GM18526 (cell line): Measurements from ENCODE around the gene PFKFB3.

ENCODE experiments used
- POLR2A ChIP-seq: IDR thresholded peaks from 3 replicates; pipeline ENCODE4 v1.6.1; 2011; ENCODE audit not compliant: insufficient read length; ENCODE audit errors: extremely low read depth

The PFKFB3 gene

GRCh38 chr10:6223981-6224380 lies 21.2 kb downstream of the PFKFB3 start:
- TF ChIP-seq POLR2A = no peak

- TF ChIP-seq POLR2A = no peak
These were observed 22.0 kb downstream of the PFKFB3 start for GRCh38 chr10:6224781-6225180.

GRCh38 chr10:6225263-6225814 lies 22.6 kb downstream of the PFKFB3 start:
- TF ChIP-seq POLR2A = no peak

- TF ChIP-seq POLR2A = no peak
These were observed 23.5 kb downstream of the PFKFB3 start for GRCh38 chr10:6226216-6226615.

- no peak for TF ChIP-seq POLR2A
These were observed 24.6 kb downstream of the PFKFB3 start for GRCh38 chr10:6227346-6227745.

GRCh38 chr10:6228010-6228511 lies 25.3 kb downstream of the PFKFB3 start:
- no peak for TF ChIP-seq POLR2A

GRCh38 chr10:6228647-6229046 lies 25.9 kb downstream of the PFKFB3 start:
- TF ChIP-seq POLR2A = no peak

GRCh38 chr10:6229290-6229689 lies 26.6 kb downstream of the PFKFB3 start:
- no peak for TF ChIP-seq POLR2A

- TF ChIP-seq POLR2A = no peak
These were observed 27.0 kb downstream of the PFKFB3 start for GRCh38 chr10:6229746-6230145.

- TF ChIP-seq POLR2A = no peak
These were observed 27.6 kb downstream of the PFKFB3 start for GRCh38 chr10:6230315-6230714.

- TF ChIP-seq POLR2A = no peak
These were observed 28.4 kb downstream of the PFKFB3 start for GRCh38 chr10:6231146-6231545.

GRCh38 chr10:6231730-6232129 lies 29.0 kb downstream of the PFKFB3 start:
- no peak for TF ChIP-seq POLR2A

- no peak for TF ChIP-seq POLR2A
These were observed 29.6 kb downstream of the PFKFB3 start for GRCh38 chr10:6232225-6232807.

GRCh38 chr10:6232846-6233724 lies 30.4 kb downstream of the PFKFB3 start:
- no peak for TF ChIP-seq POLR2A

GRCh38 chr10:6233725-6234277 lies 31.1 kb downstream of the PFKFB3 start:
- no peak for TF ChIP-seq POLR2A

GRCh38 chr10:6234371-6234770 lies 31.6 kb downstream of the PFKFB3 start:
- no peak for TF ChIP-seq POLR2A
